SK-N-SH (cell line): ENCODE measurements around the gene RAB7B. TPM values are rescaled to one million over a fixed set of nuclear protein-coding genes. Genes with fewer than 3 reads are reported as not detected.

Experiments used
- CTCF ChIA-PET: fragments of 300-600, 350-600 bp; formaldehyde crosslinking; extraction: SDS; loops from one replicate; lab custom pipeline; 2021; lab: Yijun Ruan, JAX
- POLR2A ChIA-PET: fragments of 350-600 bp; sonication (Branson Sonifier 250); formaldehyde crosslinking; extraction: SDS; loops from one replicate; lab custom pipeline; 2020; ENCODE audit warnings: antibody characterized with exemption, inconsistent platforms; lab: Yijun Ruan, JAX
- DNase-seq: peaks from one replicate; pipeline ENCODE4 v3.0.0; 2012
- H2AFZ ChIP-seq: fragments of 200-600 bp; sonication (generic); 2 replicates; pipeline ENCODE4 v1.8.1; 2016; ENCODE audit warnings: antibody characterized with exemption, mild to moderate bottlenecking, low read depth
- H3F3A ChIP-seq: fragments of 200-600 bp; sonication (generic); replicated peaks from 2 replicates; pipeline ENCODE3; 2016; ENCODE audit warnings: antibody characterized with exemption, mild to moderate bottlenecking; ENCODE audit not compliant: insufficient read depth
- H3K27ac ChIP-seq, 2 experiments: fragments of 200-500 bp in 1 of 2; fragments of 200-600 bp in 1 of 2; sonication (Bioruptor generic) in 1 of 2; sonication (generic), shearing (Covaris generic) in 1 of 2; 2 replicates each; pipeline versions ENCODE4 v1.5.1 to v1.6.1; 2014 to 2016; ENCODE audit warnings: low read depth in 2 of 2, inconsistent platforms in 1 of 2, low read length in 1 of 2, mild to moderate bottlenecking in 1 of 2, mixed read lengths in 1 of 2
- H3K27me3 ChIP-seq: fragments of 200-600 bp; sonication (generic), shearing (Covaris generic); 2 replicates; pipeline ENCODE4 v1.6.1; 2016; ENCODE audit warnings: mixed run types; ENCODE audit not compliant: insufficient read depth
- H3K36me3 ChIP-seq, 2 experiments: fragments of 200-500 bp in 1 of 2; fragments of 200-600 bp in 1 of 2; sonication (Bioruptor generic) in 1 of 2; sonication (generic) in 1 of 2; replicated peaks in 1 of 2; 2 replicates each; pipeline versions ENCODE3 to v1.5.1; 2014 to 2016; ENCODE audit warnings: low read length in 1 of 2, mild to moderate bottlenecking in 1 of 2; ENCODE audit not compliant: insufficient read depth in 2 of 2, control insufficient read depth in 1 of 2
- H3K4me1 ChIP-seq, 2 experiments: fragments of 200-500 bp in 1 of 2; fragments of 200-600 bp in 1 of 2; sonication (Bioruptor generic) in 1 of 2; sonication (generic), shearing (Covaris generic) in 1 of 2; 2 replicates each; pipeline versions ENCODE4 v1.5.1 to v1.6.1; 2014 to 2016; ENCODE audit warnings: low read depth in 1 of 2, low read length in 1 of 2, mixed run types in 1 of 2; ENCODE audit not compliant: insufficient read depth in 2 of 2, control insufficient read depth in 1 of 2
- H3K4me2 ChIP-seq: fragments of 200-600 bp; sonication (generic), shearing (Covaris generic); 2 replicates; pipeline ENCODE4 v1.6.1; 2017; ENCODE audit warnings: mixed run types
- H3K4me3 ChIP-seq, 2 experiments: fragments of 200-500 bp in 1 of 2; fragments of 200-600 bp in 1 of 2; sonication (Bioruptor generic) in 1 of 2; sonication (generic), shearing (Covaris generic) in 1 of 2; 2 replicates each; pipeline versions ENCODE4 v1.5.1 to v1.8.1; 2014 to 2016; ENCODE audit warnings: low read depth in 2 of 2, inconsistent platforms in 1 of 2, low read length in 1 of 2, mild to moderate bottlenecking in 1 of 2, mixed read lengths in 1 of 2, moderate library complexity in 1 of 2
- H3K79me2 ChIP-seq: fragments of 200-600 bp; sonication (generic); 2 replicates; pipeline ENCODE4 v1.8.1; 2017; ENCODE audit warnings: mild to moderate bottlenecking; ENCODE audit not compliant: insufficient read depth
- H3K9ac ChIP-seq: fragments of 200-600 bp; sonication (generic); 2 replicates; pipeline ENCODE4 v1.6.1; 2017; ENCODE audit warnings: mixed run types
- H3K9me2 ChIP-seq: fragments of 200-600 bp; sonication (generic); 2 replicates; pipeline ENCODE4 v1.6.1; 2017; ENCODE audit warnings: mixed run types
- H3K9me3 ChIP-seq: fragments of 200-600 bp; sonication (generic); 2 replicates; pipeline ENCODE4 v1.6.1; 2017; ENCODE audit warnings: mixed run types, mild to moderate bottlenecking, moderate library complexity
- H4K20me1 ChIP-seq: fragments of 200-600 bp; sonication (generic); 2 replicates; pipeline ENCODE4 v1.6.1; 2017; ENCODE audit warnings: mild to moderate bottlenecking, mixed run types; ENCODE audit not compliant: insufficient read depth
- CTCF ChIP-seq: fragments of 200-600 bp; sonication (generic); IDR thresholded peaks from 2 replicates; pipeline ENCODE4 v1.6.1; 2017; ENCODE audit warnings: antibody characterized with exemption, mild to moderate bottlenecking, moderate library complexity
- FOSL2 ChIP-seq: IDR thresholded peaks from 2 replicates; pipeline ENCODE4 v1.4.0; 2012; ENCODE audit warnings: low read depth, mild to moderate bottlenecking, moderate library complexity, borderline replicate concordance
- FOXM1 ChIP-seq: IDR thresholded peaks from 2 replicates; pipeline ENCODE4 v1.4.0; 2012; ENCODE audit warnings: low read depth, mild to moderate bottlenecking
- IRF3 ChIP-seq: fragments of 150-350 bp; IDR thresholded peaks from 2 replicates; pipeline ENCODE4 v1.6.1; 2016; ENCODE audit warnings: mild to moderate bottlenecking, low read depth, low read length
- RAD21 ChIP-seq: IDR thresholded peaks from 2 replicates; pipeline ENCODE4 v1.6.1; 2012; ENCODE audit warnings: mild to moderate bottlenecking, low read length
- RCOR1 ChIP-seq: fragments of 150-350 bp; IDR thresholded peaks from 2 replicates; pipeline ENCODE4 v1.6.1; 2017; ENCODE audit warnings: antibody characterized with exemption, low read length
- SIN3A ChIP-seq: IDR thresholded peaks from 2 replicates; pipeline ENCODE4 v1.6.1; 2012; ENCODE audit warnings: low read depth, mild to moderate bottlenecking, low read length, moderate library complexity, borderline replicate concordance
- SMC3 ChIP-seq: IDR thresholded peaks from 2 replicates; pipeline ENCODE4 v1.6.1; 2012; ENCODE audit warnings: low read depth, low read length, improper control_type of control experiment
- TAF1 ChIP-seq: IDR thresholded peaks from 2 replicates; pipeline ENCODE4 v1.6.1; 2012; ENCODE audit warnings: low read depth, mild to moderate bottlenecking, low read length, moderate library complexity, borderline replicate concordance
- WGBS: methylation state at CpG from one replicate; pipeline ENCODE4 v1.1.6; 2017; ENCODE audit warnings: low lambda C conversion rate; 5-methylcytosine and 5-hydroxymethylcytosine counted together
- polyA plus RNA-seq, 3 experiments: library from polyadenylated mRNA; depleted of rRNA; stranded (reverse); fragments of >200 nt; gene quantifications; 2 replicates each; pipeline ENCODE4 v1.2.3, GENCODE V29; 2012

RAB7B gene
- polyA plus RNA-seq, 1 of the 3 experiments (the other 2 are of a cell fraction): 0.15 TPM

GRCh38 chr1:206036663-206037455 is 33.7 kb upstream of the RAB7B start:
- 37% methylated on average over 2 of the region's 2 CpGs for WGBS
- H3K27ac ChIP-seq: no peak overlapping the region
- DNase-seq: no peak
- H4K20me1 ChIP-seq: no peaks in the 10 kb centered on the region
- H3K4me2 ChIP-seq: no peak overlapping the region
- ChIA-PET CTCF (interaction anchor here (0.9 to 1.8 kb wide), 5 partner anchors 19 to 245 kb away, joined by 3 to 5 read pairs (median 4); no protein-coding TSS in a partner anchor), POLR2A (no interaction called here)
- no peaks in the 10 kb centered on the region for H3K9me3 ChIP-seq
- no peaks in the 10 kb centered on the region for H3K79me2 ChIP-seq
- no peak overlapping the region for H2AFZ ChIP-seq
- H3F3A ChIP-seq: no peaks in the 10 kb centered on the region
- no peaks in the 10 kb centered on the region for H3K9me2 ChIP-seq
- H3K4me1 ChIP-seq: peaks cover 0 to 5% of the 10 kb centered on the region in 2 experiments; a peak in 1 of 4 replicates
- no peaks in the 10 kb centered on the region for H3K36me3 ChIP-seq
- peaks cover 47% of the 10 kb centered on the region; the same call in 1 of the 2 replicates for H3K27me3 ChIP-seq
- TF ChIP-seq SIN3A (no peak), FOXM1 (no peak), CTCF (no peak)
- TF ChIP-seq, all 33 proteins: peak for 0
- Histone ChIP-seq H3K9ac (no peak overlapping the region), H3K4me3 (no peak overlapping the region)

GRCh38 chr1:206035027-206035426 is 31.8 kb upstream of the RAB7B start:
- no peaks in the 10 kb centered on the region for H3K36me3 ChIP-seq
- peaks cover 0 to 2% of the 10 kb centered on the region in 2 experiments; a peak in 1 of 4 replicates for H3K4me1 ChIP-seq
- no peaks in the 10 kb centered on the region for H3K79me2 ChIP-seq
- no peaks in the 10 kb centered on the region for H3K9me2 ChIP-seq
- H3K4me3 ChIP-seq: no peak overlapping the region
- POLR2A ChIA-PET: interaction anchor here (1.2 kb wide), 1 partner anchor 70 kb away, joined by 3 read pairs; no protein-coding TSS in a partner anchor
- CTCF ChIA-PET: interaction anchor here (8.3 kb wide), 1 partner anchor 70 kb away, joined by 248 read pairs; no protein-coding TSS in a partner anchor
- no peak overlapping the region for H3K27ac ChIP-seq
- no peaks in the 10 kb centered on the region for H4K20me1 ChIP-seq
- H3K4me2 ChIP-seq: no peak overlapping the region
- WGBS: 78% methylated on average over 5 of the region's 5 CpGs
- no peak overlapping the region for H3K9ac ChIP-seq
- peaks cover 35% of the 10 kb centered on the region; the same call in 1 of the 2 replicates for H3K27me3 ChIP-seq
- no peak for DNase-seq
- TF ChIP-seq RCOR1 (no peak), TAF1 (no peak), IRF3 (no peak), FOSL2 (no peak), SMC3 (no peak), FOXM1 (no peak), RAD21 (no peak)
- H3F3A ChIP-seq: no peaks in the 10 kb centered on the region
- H2AFZ ChIP-seq: no peak overlapping the region
- H3K9me3 ChIP-seq: no peaks in the 10 kb centered on the region
